Measurements from ENCODE around the gene CACNA1G. TPM values are rescaled to one million over a fixed set of nuclear protein-coding genes. Genes with fewer than 3 reads are reported as not detected.

Gene CACNA1G
- total and polyA plus RNA-seq, 9 of the 15 experiments (the other 6 are each of a cell fraction or from before 2014, with no cell fraction given), result 0.01 TPM; not detected in 8

- TF ChIP-seq CHD1 (IDR thresholded peaks at IDR 0.05; ENCODE audit: low read length) (no peak), MYBL2 (IDR thresholded peaks at IDR 0.05; ENCODE audit: low read depth) (no peak), MYBL2 (CRISPR knock-in tag; IDR thresholded peaks at IDR 0.05; ENCODE audit: borderline replicate concordance) (no peak), YY1 (IDR thresholded peaks at IDR 0.05; ENCODE audit: borderline replicate concordance in 1 of 3, control insufficient read depth in 1 of 3, extremely low read depth in 1 of 3, insufficient read depth in 3 of 3, insufficient read length in 1 of 3, insufficient replicate concordance in 2 of 3, low read depth in 1 of 3, low read length in 2 of 3) (peak in 1 of 3 experiments; percentile 44), RFX5 (IDR thresholded peaks at IDR 0.05; ENCODE audit: low read depth, low read length) (no peak), ARID1B (IDR thresholded peaks at IDR 0.05) (peak; percentile 73), RHOXF2B (CRISPR knock-in tag; conservative IDR thresholded peaks at IDR 0.05) (no peak), HLTF (IDR thresholded peaks at IDR 0.05) (no peak), ZNF133 (CRISPR knock-in tag; IDR thresholded peaks at IDR 0.05) (no peak), NFE2L1 (tag; IDR thresholded peaks at IDR 0.05; ENCODE audit: borderline replicate concordance, low read depth) (no peak), MEF2A (IDR thresholded peaks at IDR 0.05; ENCODE audit: control insufficient read depth, low read depth, low read length) (peak; percentile 32; the same call in 1 of the 2 replicates), DMBX1 (CRISPR knock-in tag; IDR thresholded peaks at IDR 0.05; ENCODE audit: borderline replicate concordance) (0 out of 2 replicates have a peak, but pooled peaks have one; percentile 18), CBFA2T2 (conservative IDR thresholded peaks at IDR 0.05) (peak; percentile 73), ZNF696 (CRISPR knock-in tag; conservative IDR thresholded peaks at IDR 0.05) (no peak), MECOM (CRISPR knock-in tag; IDR thresholded peaks at IDR 0.05) (no peak), CLOCK (CRISPR knock-in tag; IDR thresholded peaks at IDR 0.05; ENCODE audit: borderline replicate concordance) (no peak), ETV5 (CRISPR knock-in tag; IDR thresholded peaks at IDR 0.05; ENCODE audit: low read depth) (peak; percentile 80), TEAD4 (IDR thresholded peaks at IDR 0.05; ENCODE audit: low read length) (peak; percentile 55; the same call in 1 of the 2 replicates), TEAD4 (CRISPR knock-in tag; IDR thresholded peaks at IDR 0.05; ENCODE audit: borderline replicate concordance) (no peak), SMARCA4 (IDR thresholded peaks at IDR 0.05) (peak; percentile 51; the same call in 1 of the 2 replicates), ZNF830 (CRISPR knock-in tag; IDR thresholded peaks at IDR 0.05) (no peak), HNRNPL (IDR thresholded peaks at IDR 0.05; ENCODE audit: low read depth, low read length) (no peak), KDM2B (CRISPR knock-in tag; IDR thresholded peaks at IDR 0.05) (no peak)
- TF ChIP-seq, protein P1, sequence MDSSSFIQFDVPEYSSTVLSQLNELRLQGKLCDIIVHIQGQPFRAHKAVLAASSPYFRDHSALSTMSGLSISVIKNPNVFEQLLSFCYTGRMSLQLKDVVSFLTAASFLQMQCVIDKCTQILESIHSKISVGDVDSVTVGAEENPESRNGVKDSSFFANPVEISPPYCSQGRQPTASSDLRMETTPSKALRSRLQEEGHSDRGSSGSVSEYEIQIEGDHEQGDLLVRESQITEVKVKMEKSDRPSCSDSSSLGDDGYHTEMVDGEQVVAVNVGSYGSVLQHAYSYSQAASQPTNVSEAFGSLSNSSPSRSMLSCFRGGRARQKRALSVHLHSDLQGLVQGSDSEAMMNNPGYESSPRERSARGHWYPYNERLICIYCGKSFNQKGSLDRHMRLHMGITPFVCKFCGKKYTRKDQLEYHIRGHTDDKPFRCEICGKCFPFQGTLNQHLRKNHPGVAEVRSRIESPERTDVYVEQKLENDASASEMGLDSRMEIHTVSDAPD (CRISPR knock-in tag; IDR thresholded peaks at IDR 0.05), result no peak
- TF ChIP-seq, protein P2, sequence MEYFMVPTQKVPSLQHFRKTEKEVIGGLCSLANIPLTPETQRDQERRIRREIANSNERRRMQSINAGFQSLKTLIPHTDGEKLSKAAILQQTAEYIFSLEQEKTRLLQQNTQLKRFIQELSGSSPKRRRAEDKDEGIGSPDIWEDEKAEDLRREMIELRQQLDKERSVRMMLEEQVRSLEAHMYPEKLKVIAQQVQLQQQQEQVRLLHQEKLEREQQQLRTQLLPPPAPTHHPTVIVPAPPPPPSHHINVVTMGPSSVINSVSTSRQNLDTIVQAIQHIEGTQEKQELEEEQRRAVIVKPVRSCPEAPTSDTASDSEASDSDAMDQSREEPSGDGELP (CRISPR knock-in tag; IDR thresholded peaks at IDR 0.05; ENCODE audit: borderline replicate concordance), result no peak
Observed at GRCh38 chr17:50664788-50665458, 104.4 kb downstream of the CACNA1G start (continued).
